Kidney tubule cell (primary cell): ENCODE measurements around the gene IPO5.
"Not testable (repeated sequence)": the region's sequence is repeated elsewhere in the genome, so short reads cannot be mapped to it uniquely, and the experiment has no call there.

Experiments
- DNase-seq: peaks from one replicate; pipeline ENCODE4 v3.0.0-alpha.2; 2018; ENCODE audit warnings: low spot score

IPO5 gene

GRCh38 chr13:97949316-97949715 is 4.2 kb upstream of the IPO5 start:
- peak; percentile 32 for DNase-seq

- DNase-seq: no peak
Measured at GRCh38 chr13:97951376-97951775, 2.1 kb upstream of the IPO5 start.

GRCh38 chr13:97952831-97953230 is 644 bp upstream of the IPO5 start:
- DNase-seq: not testable (repeated sequence)

GRCh38 chr13:97961340-97961739 is 7.9 kb downstream of the IPO5 start:
- no peak for DNase-seq

GRCh38 chr13:97962887-97963286 is 9.4 kb downstream of the IPO5 start:
- no peak for DNase-seq

- no peak for DNase-seq
Measured at GRCh38 chr13:97967226-97967625, 13.8 kb downstream of the IPO5 start.

- no peak for DNase-seq
Measured at GRCh38 chr13:97967948-97968347, 14.5 kb downstream of the IPO5 start.

- DNase-seq: no peak
Measured at GRCh38 chr13:97971519-97971918, 18.0 kb downstream of the IPO5 start.

GRCh38 chr13:97974773-97975172 is 21.3 kb downstream of the IPO5 start:
- no peak for DNase-seq

GRCh38 chr13:97975280-97975847 is 21.9 kb downstream of the IPO5 start:
- no peak for DNase-seq

GRCh38 chr13:97975848-97976609 is 22.6 kb downstream of the IPO5 start:
- peak; percentile 90 for DNase-seq

- DNase-seq: peak; percentile 30
Measured at GRCh38 chr13:97976610-97977521, 23.4 kb downstream of the IPO5 start.

GRCh38 chr13:97977982-97978381 is 24.5 kb downstream of the IPO5 start:
- no peak for DNase-seq

- DNase-seq: peak; percentile 9
Measured at GRCh38 chr13:97978651-97979050, 25.2 kb downstream of the IPO5 start.

GRCh38 chr13:97979051-97979450 is 25.6 kb downstream of the IPO5 start:
- no peak for DNase-seq

- DNase-seq: no peak
Measured at GRCh38 chr13:97979556-97979955, 26.1 kb downstream of the IPO5 start.

GRCh38 chr13:97982286-97982685 is 28.8 kb downstream of the IPO5 start:
- DNase-seq: peak; percentile 9

GRCh38 chr13:97986835-97987234 is 33.4 kb downstream of the IPO5 start:
- no peak for DNase-seq

GRCh38 chr13:97999653-98000052 is 46.2 kb downstream of the IPO5 start:
- DNase-seq: no peak

GRCh38 chr13:98004107-98004506 is 50.6 kb downstream of the IPO5 start:
- DNase-seq: no peak

GRCh38 chr13:98004997-98005396 is 51.5 kb downstream of the IPO5 start:
- DNase-seq: not testable (repeated sequence)

- no peak for DNase-seq
Measured at GRCh38 chr13:98007001-98007400, 53.5 kb downstream of the IPO5 start.

- no peak for DNase-seq
Measured at GRCh38 chr13:98013241-98013640, 59.8 kb downstream of the IPO5 start.
